ENCODE data around the gene RNF146. TPM values are rescaled to one million over a fixed set of nuclear protein-coding genes. Genes with fewer than 3 reads are reported as not detected.

The RNF146 gene
- total and polyA plus RNA-seq, 11 donors: 25.5 to 78.9 (median 45.3) TPM

- Histone ChIP-seq H3K36me3 (no peaks in the 10 kb centered on the region), H3K9me3 (no peaks in the 10 kb centered on the region), H3K4me3 (no peak overlapping the region), H3K27me3 (no peaks in the 10 kb centered on the region), H3K27ac (no peak overlapping the region), H3K4me1 (peaks cover 0 to 91% (median 70%) of the 10 kb centered on the region in 12 donors)
- ATAC-seq (no peak), DNase-seq (no peak)
- TF ChIP-seq CTCF (IDR thresholded peaks at IDR 0.05): no peak
- TF ChIP-seq POLR2A (IDR thresholded peaks at IDR 0.05): no peak
- WGBS, 4 donors: 91 to 95% (median 92%) methylated on average over 3 of the region's 3 CpGs
- intact Hi-C loops (cut with DNase I): loop anchor here in 1 of 10 donors (10.0 kb wide), 1 partner anchor 1238 kb away; no protein-coding TSS in a partner anchor
Measured at GRCh38 chr6:127272576-127272975, 5.9 kb downstream of the RNF146 start.

GRCh38 chr6:127273499-127273898, 6.8 kb downstream of the RNF146 start:
- ATAC-seq (no peak), DNase-seq (no peak)
- peaks cover 0 to 93% (median 72%) of the 10 kb centered on the region in 12 donors for H3K4me1 ChIP-seq
- no peak overlapping the region for H3K4me3 ChIP-seq
- TF ChIP-seq POLR2A (IDR thresholded peaks at IDR 0.05): no peak
- no peak for TF ChIP-seq CTCF (IDR thresholded peaks at IDR 0.05)
- H3K27ac ChIP-seq: no peak overlapping the region
- H3K36me3 ChIP-seq: no peaks in the 10 kb centered on the region
- no peaks in the 10 kb centered on the region for H3K27me3 ChIP-seq
- no peaks in the 10 kb centered on the region for H3K9me3 ChIP-seq
- 88 to 95% (median 91%) methylated on average over 2 of the region's 2 CpGs for WGBS, 4 donors
- intact Hi-C loops (cut with DNase I): loop anchor here in 1 of 10 donors (10.0 kb wide), 1 partner anchor 1239 kb away; no protein-coding TSS in a partner anchor

- Histone ChIP-seq H3K4me1 (peaks cover 0 to 85% (median 52%) of the 10 kb centered on the region in 12 donors), H3K27ac (no peak overlapping the region), H3K27me3 (no peaks in the 10 kb centered on the region), H3K4me3 (no peak overlapping the region), H3K36me3 (peaks cover 0 to 15% (median 14%) of the 10 kb centered on the region in 9 donors), H3K9me3 (no peaks in the 10 kb centered on the region)
- ATAC-seq: no peak
- TF ChIP-seq CTCF (IDR thresholded peaks at IDR 0.05) (no peak), POLR2A (IDR thresholded peaks at IDR 0.05) (no peak)
- intact Hi-C loops (cut with DNase I): loop anchor here in 1 of 10 donors (10.0 kb wide), 1 partner anchor 1242 kb away; no protein-coding TSS in a partner anchor
- DNase-seq: no peak
- 95 to 100% (median 97%) methylated on average over 1 of the region's 1 CpG for WGBS, 4 donors
Measured at GRCh38 chr6:127276331-127276730, 9.7 kb downstream of the RNF146 start.

- intact Hi-C loops (cut with DNase I): loop anchor here in 1 of 10 donors (10.0 kb wide), 1 partner anchor 1243 kb away; no protein-coding TSS in a partner anchor
- Histone ChIP-seq H3K9me3 (no peaks in the 10 kb centered on the region), H3K36me3 (peaks cover 0 to 33% (median 32%) of the 10 kb centered on the region in 9 donors), H3K4me1 (peaks cover 0 to 68% (median 35%) of the 10 kb centered on the region in 12 donors), H3K27ac (no peak overlapping the region), H3K4me3 (no peak overlapping the region), H3K27me3 (no peaks in the 10 kb centered on the region)
- DNase-seq: no peak
- no peak for TF ChIP-seq POLR2A (IDR thresholded peaks at IDR 0.05)
- TF ChIP-seq CTCF (IDR thresholded peaks at IDR 0.05): no peak
- ATAC-seq: no peak
- WGBS, 4 donors: 90 to 93% (median 93%) methylated on average over 3 of the region's 3 CpGs
Measured at GRCh38 chr6:127277878-127278843, 11.5 kb downstream of the RNF146 start.

All from heart left ventricle (tissue), 16 donors.